CD4-positive, alpha-beta T cell treated with Interleukin-2 at 100 ng/mL for 4 hours (primary cell): Measurements from ENCODE around the gene GOLIM4.
"Not testable (repeated sequence)": the region's sequence is repeated elsewhere in the genome, so short reads cannot be mapped to it uniquely, and the experiment has no call there.

ENCODE experiments used
- DNase-seq: peaks from one replicate; pipeline ENCODE4 v3.0.0-alpha.2; 2020; ENCODE audit warnings: low spot score

Gene GOLIM4, protein sequence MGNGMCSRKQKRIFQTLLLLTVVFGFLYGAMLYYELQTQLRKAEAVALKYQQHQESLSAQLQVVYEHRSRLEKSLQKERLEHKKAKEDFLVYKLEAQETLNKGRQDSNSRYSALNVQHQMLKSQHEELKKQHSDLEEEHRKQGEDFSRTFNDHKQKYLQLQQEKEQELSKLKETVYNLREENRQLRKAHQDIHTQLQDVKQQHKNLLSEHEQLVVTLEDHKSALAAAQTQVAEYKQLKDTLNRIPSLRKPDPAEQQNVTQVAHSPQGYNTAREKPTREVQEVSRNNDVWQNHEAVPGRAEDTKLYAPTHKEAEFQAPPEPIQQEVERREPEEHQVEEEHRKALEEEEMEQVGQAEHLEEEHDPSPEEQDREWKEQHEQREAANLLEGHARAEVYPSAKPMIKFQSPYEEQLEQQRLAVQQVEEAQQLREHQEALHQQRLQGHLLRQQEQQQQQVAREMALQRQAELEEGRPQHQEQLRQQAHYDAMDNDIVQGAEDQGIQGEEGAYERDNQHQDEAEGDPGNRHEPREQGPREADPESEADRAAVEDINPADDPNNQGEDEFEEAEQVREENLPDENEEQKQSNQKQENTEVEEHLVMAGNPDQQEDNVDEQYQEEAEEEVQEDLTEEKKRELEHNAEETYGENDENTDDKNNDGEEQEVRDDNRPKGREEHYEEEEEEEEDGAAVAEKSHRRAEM

DNA sequence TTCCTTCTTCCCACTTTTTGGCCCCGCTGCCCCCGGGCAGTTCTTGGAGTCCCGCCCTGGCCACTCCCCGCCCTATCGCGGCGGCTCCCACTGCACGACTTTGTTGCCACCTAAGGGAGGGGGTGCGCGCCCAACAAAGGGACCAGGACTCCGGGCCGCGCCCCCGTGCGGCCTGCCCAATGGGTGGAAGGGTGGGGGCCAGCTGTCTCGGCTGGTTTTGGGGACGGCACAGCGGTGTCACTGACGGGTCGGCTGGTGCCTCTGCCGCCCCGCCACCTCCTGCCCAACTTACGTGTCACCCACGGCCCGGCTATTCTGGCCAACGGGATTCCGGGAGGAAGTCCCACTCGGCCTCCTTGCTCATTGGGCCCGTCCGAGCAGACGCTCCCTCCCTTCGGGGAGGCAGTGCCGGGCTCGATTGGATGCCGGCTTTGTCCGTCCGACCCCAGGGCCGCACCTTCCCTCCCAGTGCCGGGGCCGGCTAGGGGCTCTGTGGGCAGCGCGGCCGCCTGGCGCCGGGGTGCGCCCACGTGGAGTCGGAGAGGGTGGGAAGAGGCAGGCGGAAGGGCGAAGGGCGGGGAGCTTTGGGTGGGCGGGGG lies at the start of gene GOLIM4:
Gene GOLIM4 (minus strand): TSS at position 314 of the 599 bp plus-strand sequence. CDS start 639 bp downstream, outside the sequence.
- peak; percentile 40 for DNase-seq

- no peak for DNase-seq
These were observed 45.8 kb upstream of the GOLIM4 start for GRCh38 chr3:168141405-168141998.

GRCh38 chr3:168139947-168140346 lies 44.2 kb upstream of the GOLIM4 start:
- no peak for DNase-seq

DNA sequence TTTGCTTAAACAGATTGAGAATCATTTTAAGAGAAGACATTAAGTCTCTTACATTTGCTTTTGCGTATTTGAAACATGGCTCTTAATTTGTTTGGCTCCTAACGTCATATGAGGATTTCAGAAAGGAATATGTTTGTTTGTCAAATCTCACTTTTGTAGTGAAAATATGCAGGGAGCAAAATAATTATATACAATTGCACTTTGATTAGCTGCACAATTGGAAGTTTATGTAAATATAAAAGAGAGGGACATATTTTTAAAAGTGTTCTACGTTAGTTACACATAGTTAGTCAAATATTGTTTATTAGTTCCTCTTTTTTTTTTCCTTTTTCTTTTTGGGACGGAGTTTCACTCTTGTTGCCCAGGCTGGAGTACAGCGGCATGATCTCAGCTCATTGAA lies 42.7 kb upstream of the GOLIM4 start:
- no peak for DNase-seq

- no peak for DNase-seq
These were observed 39.2 kb upstream of the GOLIM4 start for GRCh38 chr3:168134931-168135330.

- DNase-seq: not testable (repeated sequence)
These were observed 34.5 kb upstream of the GOLIM4 start for GRCh38 chr3:168130250-168130649.

GRCh38 chr3:168128463-168128862 lies 32.7 kb upstream of the GOLIM4 start:
- not testable (repeated sequence) for DNase-seq

GRCh38 chr3:168127466-168127865 lies 31.7 kb upstream of the GOLIM4 start:
- DNase-seq: no peak

GRCh38 chr3:168124791-168125190 lies 29.1 kb upstream of the GOLIM4 start:
- DNase-seq: no peak

DNA sequence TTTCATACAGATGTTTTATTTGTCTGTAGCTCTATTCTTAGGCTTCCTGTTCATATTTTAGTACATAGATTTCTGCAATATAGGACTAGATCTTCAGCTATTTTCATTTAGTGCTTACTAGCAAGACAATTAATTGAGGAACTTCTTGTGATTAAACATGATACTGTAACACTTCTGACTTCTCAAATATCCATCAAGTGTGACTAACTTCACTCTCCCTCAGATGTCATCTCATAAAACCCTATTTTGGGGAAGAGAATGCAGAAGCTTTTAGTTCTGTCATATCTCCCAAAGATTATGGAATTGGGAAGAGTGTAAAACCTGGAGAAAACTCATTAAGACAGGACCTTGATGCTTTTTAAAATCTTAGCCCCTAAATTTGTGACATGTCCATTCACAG lies 28.6 kb upstream of the GOLIM4 start:
- no peak for DNase-seq

GRCh38 chr3:168123201-168124176 lies 27.8 kb upstream of the GOLIM4 start:
- no peak for DNase-seq

GRCh38 chr3:168121184-168122017 lies 25.7 kb upstream of the GOLIM4 start:
- DNase-seq: no peak

DNA sequence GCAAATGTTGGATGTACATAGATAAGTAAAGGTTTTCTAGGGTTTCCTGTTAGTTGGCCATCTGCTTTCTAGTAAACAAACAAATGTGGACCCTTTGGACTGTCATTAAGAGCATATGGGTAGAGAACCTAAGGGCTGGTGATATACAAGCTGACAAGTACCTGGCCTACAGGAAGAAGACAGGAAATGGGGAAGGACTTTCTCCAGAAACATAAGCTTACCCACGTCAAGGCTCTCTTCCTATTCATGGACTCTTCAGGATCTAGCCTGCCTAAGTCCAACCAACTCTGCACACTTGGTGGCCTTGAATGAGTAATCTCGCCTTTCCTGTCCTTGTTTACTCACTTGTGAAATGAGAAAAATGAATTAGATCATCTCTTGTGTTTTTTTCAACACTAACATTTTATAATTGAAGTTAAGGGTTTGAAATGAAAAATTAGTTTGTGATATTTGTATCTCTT lies 22.2 kb upstream of the GOLIM4 start:
- no peak for DNase-seq

DNA sequence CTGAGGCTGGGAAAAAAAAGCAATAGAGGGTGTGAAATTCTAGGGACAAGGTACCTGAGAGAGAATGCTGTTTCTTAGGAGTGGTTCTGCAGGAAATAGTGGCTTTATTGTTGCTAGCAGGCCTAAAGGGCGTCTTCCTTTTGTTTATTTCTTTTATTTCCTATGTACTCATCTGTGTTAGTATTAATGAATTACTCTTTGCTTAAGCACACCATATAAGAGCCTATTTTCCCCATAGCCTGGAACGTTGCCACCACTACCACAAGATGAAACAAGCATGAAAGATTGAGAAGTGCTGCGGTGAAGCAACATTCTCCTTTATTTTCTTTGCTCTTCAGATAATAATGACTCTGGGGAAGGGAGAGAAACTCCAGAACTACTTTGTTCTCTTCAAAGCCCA lies 21.3 kb upstream of the GOLIM4 start:
- no peak for DNase-seq

DNA sequence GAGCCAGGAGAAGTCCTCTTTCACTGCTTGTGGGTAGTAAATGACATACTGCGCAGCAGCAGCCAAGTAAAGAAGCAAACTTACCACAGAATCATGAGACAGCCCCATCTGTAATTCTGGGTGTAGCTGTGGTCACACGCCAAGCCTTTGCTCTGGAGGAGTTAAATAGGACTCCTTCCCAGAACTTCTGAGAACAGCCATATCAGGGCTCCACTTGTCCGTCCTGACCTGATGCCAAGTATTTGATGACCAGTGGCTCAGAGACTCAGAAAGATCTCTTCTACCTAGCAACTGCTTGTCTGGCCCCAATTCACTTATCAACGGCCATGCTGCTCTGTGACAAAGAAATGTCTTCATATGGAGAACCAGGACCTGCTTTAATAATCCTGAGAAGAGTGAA lies 20.6 kb upstream of the GOLIM4 start:
- DNase-seq: no peak

DNA sequence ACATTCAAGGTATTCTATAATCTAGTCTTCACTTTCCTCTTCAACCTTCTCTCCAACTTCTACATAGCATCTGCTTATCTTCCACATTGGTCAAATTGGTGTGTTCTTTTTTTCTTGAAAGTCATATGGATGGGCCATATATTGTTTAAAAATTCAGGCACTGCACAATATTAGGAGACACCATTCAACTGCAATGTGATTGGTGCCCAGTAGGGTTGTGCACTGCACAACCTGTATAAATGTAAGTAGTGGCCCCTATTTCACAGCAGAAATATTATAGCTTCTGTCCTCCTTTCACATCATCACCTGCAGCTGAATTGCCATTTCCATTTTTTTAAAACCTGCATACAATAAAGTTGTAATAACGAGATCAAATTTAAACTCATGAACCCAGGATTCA lies 18.1 kb upstream of the GOLIM4 start:
- DNase-seq: no peak

DNA sequence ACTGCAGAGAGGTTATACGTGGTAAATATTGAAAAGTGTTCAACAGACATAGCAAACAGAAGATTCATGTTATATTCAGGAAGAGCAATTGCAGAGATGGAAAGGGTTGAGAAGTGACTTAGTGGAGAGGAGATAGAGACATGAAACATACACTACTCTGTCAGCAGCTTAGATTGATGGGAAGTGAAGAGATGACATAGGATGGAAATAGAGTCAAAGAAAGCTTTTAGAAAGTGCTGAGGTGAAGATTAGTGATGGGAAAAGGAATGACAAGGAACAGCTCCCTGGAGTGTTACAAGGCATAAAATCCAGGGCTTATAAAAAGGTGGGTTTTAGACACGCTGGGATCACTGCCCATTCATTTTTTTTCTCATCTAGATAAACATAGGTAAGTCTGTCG lies 17.2 kb upstream of the GOLIM4 start:
- DNase-seq: no peak

DNA sequence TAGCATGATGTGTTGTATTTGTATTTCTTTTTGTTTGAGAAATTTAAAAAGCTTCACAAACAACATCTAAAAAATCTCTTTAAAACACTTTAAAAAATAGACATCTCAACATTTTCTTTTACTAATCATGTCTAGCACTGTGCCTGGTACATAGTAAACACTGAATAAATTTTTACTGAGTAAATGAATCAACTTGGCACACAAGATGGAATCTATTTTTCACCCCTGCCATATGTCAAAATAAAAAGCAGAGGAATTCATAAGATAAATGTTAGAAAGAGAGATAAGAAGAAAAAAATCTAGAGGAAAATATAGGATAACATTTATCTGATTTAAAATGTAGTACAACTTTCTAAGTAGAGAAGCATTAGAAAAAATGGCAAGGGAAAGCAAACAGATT lies 8.6 kb upstream of the GOLIM4 start:
- no peak for DNase-seq

DNA sequence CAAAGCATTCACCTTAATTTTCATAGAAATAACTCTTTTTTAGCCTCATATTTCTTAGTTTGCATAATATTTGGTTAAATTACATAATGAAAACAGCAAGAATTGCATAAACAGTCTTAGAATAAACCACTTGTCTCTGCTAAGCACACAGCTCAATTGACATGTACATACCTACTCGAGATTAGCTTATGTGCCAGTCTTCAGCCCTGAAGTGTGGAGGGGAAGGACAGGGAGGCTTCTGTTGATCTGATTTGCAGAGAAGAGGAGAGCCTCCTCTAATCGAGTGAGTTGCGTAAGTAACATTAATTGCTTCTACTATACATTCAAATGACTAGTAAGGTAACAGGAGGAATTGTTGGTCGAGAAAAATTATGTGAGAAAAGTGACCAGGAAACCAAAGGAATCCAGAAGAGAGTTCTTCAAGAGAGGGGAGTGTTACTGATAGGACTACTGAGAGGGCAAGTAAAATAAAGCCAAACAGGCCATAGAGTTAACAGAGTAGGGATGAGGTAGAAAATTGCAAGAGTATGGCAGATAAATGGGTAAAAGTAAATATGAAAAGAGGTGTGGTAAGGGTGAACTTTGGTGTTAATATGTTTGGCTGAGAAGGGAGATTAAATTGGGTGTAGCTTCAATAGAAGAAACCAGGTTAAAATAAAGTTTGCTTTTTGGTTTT lies 7.1 kb upstream of the GOLIM4 start:
- DNase-seq: no peak
